Endometrial microvascular endothelial cells (primary cell): ENCODE results near the gene CDCP1. TPM values are rescaled to one million over a fixed set of nuclear protein-coding genes. Genes with fewer than 3 reads are reported as not detected.

Source experiments
- in situ Hi-C: cut with HindIII; loops from 2 replicates; pipeline ENCODE4 v1.10.0; 2017; ENCODE audit warnings: low sequenced_read_pairs, low pct_unique_long_range_greater_than_20kb; ENCODE audit errors: inconsistent ontology term
- total RNA-seq: library from RNA; depleted of rRNA; stranded (reverse); fragments of >200 nt; gene quantifications from one replicate; pipeline ENCODE4 v1.2.3, GENCODE V29; 2015; ENCODE audit errors: inconsistent ontology term

CDCP1 gene, protein sequence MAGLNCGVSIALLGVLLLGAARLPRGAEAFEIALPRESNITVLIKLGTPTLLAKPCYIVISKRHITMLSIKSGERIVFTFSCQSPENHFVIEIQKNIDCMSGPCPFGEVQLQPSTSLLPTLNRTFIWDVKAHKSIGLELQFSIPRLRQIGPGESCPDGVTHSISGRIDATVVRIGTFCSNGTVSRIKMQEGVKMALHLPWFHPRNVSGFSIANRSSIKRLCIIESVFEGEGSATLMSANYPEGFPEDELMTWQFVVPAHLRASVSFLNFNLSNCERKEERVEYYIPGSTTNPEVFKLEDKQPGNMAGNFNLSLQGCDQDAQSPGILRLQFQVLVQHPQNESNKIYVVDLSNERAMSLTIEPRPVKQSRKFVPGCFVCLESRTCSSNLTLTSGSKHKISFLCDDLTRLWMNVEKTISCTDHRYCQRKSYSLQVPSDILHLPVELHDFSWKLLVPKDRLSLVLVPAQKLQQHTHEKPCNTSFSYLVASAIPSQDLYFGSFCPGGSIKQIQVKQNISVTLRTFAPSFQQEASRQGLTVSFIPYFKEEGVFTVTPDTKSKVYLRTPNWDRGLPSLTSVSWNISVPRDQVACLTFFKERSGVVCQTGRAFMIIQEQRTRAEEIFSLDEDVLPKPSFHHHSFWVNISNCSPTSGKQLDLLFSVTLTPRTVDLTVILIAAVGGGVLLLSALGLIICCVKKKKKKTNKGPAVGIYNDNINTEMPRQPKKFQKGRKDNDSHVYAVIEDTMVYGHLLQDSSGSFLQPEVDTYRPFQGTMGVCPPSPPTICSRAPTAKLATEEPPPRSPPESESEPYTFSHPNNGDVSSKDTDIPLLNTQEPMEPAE
- total RNA-seq, result 13.0 TPM

DNA sequence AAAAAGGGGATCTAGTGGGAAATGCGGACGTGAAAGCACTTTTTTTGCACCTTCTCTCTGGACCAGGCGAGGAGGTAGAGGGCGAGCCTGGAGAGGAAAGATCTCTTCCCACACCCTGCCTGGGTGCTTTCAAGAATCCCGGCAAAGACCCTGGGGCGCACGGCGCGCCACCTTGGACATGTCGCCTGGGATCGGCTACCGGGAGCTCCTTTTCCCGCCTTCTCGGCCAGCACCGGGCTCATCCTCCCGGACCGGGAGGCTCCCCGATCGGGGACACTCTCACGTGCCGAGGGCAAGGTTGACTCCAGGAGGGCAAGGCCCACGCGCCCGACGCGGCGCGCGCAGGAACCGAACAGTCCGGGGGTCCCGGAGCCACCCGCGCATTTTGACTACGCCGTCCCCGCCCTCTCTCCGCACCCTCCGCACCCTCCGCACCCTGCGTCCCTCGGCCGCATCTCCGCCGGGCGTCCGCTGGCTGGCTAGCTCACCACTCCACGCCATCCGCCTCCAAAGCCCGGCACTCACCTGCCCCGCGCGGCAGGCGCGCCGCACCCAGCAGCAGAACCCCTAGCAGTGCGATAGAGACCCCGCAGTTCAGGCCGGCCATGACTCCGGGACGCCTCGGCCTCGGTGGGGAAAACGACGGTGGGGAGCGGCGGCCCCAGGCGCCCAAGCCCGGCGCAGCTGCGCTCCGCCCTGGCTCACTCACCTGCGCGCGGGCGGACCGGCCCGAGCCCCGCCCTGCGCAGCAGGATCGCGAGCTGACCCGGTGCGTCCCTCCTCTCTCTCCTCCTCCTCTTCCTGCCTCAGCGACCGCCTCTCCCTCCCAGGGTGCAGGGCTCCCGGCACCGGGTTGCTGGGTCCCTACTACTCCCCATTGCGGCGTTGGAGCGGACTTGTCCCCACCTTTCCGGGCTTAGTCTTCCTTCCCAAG lies at the start of gene CDCP1:
Gene CDCP1 (minus strand): TSS at position 698 of the 934 bp plus-strand sequence. CDS start 91 bp downstream, at position 607.
- in situ Hi-C loops, result no loop called here

DNA sequence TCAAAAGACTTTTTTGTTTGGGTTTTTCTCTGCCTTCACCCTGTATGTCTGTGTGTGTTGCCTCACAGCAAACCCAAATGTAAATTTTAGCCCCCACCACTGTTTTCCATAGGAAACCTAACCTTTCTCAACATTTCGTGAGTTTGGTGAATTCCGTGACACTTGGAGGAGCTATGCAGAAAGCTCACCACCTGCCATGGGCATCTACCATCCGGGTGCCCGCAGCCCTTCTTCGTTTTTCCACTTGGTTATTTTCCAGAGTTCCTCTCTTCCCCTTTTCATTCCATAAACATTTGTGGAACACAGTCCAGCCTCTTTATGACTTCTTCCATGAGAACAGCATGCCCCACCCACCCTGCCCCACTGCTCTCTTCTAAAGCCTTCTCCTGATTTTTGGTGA lies 48.6 kb upstream of the CDCP1 start:
- in situ Hi-C loops, result no loop called here

DNA sequence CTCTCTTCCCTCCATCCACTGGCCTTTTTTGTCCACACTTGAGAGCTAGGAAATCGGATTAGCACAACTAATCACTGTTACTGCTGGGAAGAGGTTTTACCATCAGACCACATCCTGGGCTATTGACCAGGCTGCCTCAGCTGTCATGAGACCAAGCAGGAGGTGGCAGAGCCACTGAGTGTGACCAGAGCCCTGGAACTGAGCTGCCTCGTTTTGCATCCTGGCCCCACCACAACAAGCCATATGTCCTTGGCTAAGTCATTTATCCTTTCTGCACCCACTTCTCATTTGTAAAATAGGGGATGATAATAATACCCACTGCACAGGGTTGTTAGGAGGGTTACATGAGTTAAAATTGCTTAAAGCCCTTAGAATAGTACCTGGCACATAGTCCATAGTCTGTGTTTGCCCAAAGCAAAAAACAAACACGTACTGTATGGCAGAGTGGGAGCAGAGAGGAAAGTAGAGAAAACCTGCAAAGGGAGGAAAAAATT lies 45.8 kb upstream of the CDCP1 start:
- in situ Hi-C loops, result no loop called here

DNA sequence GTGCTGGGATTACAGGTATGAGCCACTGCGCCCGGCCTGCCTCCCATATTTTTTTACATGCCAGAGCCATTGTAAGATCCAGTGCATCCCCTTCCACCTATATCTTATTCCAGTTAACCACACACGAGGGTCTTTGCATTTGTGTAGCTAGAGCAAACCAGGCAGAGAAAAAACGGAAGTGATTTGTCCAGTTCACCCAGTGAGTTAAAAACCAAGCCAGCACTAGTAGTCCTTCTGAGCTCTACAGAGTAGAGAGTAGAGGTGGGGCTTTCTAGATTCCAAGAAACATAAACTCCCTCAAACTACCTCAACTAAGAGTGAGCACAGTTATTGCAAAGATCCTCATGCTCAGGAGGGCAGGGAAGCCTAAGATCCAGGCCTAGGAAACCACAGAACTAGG lies 45.2 kb upstream of the CDCP1 start:
- in situ Hi-C loops, result no loop called here

DNA sequence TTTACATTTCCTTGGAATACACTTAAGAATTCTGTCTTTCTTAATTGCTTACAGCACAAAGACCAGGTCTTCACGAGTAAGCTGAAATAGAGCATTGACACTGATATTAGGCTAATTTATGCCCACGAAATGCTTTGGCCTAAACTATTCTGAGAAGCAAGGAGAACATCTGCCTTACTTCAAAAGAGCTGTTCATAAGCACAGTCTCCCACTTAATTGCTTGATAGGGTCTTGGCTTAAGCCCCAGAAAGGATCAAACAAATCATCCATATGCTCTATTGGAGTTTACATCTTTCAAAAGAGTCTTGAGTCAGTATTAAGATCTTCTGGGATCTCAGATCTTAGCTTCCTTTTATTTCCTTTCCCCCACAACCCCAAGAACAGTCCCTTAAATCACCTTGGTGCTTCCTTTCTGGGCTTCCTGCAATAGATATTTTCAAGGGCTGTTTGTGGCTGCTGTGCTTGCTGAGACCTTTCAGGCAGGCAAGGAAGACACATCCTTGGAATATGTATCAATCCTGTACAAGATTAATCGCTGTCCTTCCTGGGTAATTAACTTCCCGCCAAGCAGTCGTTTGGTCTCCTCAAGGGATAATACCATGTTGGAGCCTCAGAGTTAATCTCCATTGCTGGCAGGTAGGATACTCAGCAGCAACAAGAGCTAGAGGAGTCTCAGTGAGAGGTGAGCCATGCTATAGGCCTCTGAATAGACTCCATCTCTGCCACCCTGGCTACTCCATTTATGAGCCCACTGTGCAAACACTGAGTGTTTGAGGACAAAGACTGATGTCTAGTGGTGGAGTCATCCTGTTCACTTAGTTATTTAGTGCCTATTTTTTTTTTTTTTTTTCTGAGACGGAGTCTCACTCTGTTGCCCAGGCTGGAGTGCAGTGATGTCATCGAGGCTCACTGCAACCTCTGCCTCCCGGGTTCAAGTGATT lies 42.8 kb upstream of the CDCP1 start:
- in situ Hi-C loops, result no loop called here

DNA sequence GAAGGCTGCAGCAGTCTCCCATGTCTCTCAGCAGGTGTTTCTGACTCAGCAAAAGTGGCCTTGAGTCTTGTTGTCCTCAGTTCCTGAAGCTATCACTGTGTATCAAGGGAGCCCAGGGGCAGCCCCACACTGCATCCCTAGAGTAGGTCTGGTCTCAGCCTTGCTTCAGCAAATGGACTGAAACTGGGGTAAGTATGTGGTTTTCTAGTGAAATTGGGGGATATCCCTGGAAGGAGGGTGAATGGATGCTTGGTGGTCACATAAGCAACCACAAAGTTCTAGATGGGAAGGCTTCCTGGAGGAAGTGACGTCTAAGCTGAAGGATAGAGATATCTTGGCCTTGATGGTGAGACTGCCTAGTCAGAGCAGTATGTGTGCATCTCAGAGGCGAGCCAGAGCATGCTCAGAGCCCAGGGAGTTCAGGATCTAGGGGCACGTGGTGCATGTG lies 41.5 kb upstream of the CDCP1 start:
- in situ Hi-C loops, result no loop called here

DNA sequence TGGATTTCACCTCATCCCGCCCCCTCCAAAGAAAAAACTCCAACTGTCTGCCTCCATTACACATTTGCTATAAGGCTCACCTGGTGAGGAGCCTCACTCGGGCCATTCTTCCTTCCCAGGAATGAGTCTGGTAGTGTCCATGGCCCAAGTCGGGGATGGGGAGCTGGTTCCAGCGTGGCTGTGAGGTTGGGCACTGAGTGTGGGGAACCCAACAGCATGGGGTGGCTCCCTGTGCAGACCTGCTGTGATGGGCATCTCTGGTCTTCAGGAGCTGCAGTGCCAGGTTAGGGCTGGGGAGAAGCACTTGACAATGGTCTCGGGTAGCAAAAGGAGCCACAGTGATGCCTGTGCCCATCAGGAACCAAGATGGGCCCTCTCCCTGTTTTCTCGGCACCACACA lies 40.7 kb upstream of the CDCP1 start:
- in situ Hi-C loops, result no loop called here

DNA sequence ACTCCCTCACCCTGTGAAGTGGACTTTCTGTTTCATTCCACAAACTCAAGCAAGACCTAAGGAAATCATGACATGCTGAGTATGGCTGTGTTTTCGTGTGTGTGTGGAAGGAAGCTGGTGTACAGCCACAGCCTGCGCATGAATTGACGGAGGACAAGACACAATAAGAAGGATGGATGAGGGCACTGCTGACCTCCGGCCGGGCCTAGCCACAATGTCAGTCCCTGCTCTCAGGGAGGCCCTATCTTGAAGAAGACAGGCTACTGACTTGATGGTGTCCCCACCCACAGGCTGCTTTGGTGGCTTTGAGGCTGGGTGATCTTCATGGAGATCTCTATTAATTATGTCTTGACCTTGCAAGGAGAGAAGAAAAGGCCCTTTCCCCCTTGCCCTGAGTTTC lies 39.3 kb upstream of the CDCP1 start:
- in situ Hi-C loops, result no loop called here

DNA sequence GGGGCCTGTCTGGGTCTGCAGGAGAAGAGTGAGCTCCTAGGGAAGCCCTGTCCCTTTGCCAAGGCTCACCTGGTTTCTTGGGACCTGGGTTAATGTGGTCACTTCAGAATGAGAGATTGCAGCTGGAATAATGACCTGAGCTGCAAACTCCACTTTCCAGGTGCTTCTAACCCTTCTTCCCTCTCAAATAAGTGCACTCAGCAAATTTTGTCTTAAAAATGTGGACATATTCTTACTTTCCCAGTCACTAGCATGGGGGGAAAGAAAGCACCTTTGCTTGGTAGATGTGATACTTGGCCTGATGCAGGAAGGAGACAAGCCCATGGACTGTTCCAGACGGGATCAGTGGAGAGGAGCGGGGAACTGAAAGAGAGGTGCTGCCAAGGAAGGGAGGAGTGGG lies 38.9 kb upstream of the CDCP1 start:
- in situ Hi-C loops, result no loop called here

DNA sequence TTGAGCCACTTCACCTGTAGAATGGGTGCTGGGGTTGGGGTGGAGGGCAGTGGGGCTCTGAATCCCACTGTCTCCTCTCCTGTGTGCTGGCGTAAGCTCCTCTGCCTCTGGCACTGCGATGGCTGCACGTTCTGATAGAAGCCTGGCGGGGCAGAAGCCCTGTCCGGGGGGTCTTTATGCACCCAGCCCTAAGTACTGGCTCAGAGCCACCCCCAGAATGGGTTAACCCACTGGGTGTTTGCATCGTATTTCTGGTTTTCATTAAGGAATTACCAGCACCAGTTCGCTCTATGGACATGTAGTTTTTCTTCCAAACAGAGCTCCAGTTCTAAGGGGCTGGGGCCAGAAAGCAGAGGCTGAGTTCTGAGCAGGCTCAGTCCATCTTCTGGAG lies 37.7 kb upstream of the CDCP1 start:
- in situ Hi-C loops, result no loop called here

DNA sequence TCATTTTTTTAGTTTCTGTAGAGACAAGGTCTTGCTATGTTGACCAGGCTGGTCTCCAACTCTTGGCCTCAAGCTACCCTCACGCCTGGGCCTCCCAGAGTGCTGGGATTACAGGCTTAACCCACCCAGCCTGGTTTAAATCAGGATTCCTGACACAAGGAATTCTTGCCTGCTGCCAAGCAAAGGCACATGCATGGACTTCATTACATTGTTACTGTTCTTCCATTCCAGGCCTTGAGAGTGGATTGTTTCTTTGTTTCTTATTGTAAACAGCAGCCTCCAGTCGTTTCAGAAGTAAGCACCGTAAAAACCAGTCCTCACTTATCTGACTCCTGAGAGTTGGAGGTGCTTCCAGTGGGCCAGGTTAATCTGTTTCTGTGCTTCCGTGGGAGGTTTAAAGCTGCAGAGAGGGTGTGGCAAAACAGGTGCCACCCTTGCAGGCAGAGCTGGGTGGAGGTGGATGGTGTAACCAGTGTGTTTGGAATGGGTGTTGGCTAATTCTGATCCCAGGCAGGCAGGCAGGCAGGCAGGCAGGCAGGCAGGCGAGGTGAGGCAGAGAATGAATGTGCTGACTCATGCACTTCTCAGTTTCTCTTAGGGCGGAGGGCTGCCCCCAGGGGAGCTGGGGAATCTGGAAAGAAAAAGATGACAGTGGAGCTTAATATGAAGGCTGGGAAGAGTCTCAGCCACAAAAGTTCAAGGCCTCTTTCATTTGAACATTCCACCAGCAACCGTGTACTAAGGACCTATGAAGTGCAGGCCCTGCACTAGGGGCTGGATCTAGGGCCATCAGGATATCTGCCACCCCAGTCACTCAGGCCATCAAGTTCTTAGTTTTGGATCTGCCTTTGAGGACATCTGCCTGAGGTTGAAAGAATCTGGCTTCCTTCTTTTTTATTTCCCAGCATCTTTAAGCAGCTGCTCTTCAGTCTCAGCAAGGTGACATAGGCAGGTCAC lies 37.0 kb upstream of the CDCP1 start:
- in situ Hi-C loops, result no loop called here

DNA sequence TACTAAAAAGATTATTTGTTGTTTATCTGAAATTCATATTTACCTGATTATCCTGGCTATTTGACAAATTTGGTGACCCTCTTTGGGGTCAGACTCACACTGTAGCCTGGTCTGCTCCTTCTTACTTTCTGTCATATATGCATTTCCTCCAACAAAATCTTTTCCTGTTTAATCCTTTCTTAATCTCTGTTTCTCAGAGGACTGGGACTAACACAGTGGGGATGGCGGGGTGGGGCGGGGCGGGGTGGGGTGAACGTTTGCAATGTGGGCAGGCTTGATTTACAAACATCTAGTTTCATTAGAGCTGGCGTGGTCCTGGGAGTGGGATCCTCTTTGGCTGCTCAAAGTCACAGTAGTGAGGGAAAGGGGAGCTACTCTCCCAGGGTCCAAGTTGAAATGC lies 35.3 kb upstream of the CDCP1 start:
- in situ Hi-C loops, result no loop called here

DNA sequence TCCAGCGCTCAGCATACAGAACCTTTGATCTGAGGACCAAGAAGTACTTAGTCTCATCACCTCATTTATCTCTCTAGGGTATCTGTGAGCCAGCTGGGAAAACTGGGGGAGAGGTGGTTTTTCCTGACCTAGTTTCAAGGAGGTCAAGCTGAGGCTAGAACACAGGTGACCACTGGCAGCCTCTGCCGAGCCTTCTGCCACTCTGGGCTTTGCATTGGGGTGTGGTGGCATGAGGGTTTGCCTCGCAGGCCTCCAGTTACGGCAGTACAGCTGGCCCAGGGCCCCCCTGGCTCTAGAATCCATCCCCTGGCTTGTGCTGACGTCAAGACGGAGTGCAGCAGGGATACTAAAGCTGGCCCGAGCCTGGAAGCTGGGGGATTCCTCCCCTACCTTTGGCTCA lies 34.7 kb upstream of the CDCP1 start:
- in situ Hi-C loops, result no loop called here

DNA sequence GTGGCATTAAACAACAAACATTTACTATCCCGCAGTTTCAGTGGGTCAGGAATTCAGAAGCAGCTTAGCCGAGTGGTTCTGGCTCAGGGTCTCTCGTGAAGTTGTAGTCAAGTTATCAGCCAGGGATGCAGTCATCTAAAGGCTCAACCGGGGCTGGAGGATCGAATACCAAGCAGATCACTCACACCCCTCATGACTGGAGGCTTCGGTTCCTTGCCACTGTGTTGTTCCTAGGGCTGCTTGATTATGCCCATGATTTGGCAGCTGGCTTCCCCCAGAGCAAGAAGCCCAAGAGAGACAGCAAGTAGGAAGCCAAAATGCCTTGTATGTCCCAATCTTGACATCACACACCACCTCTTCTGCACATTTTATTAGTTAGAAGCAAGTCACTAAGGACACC lies 33.9 kb upstream of the CDCP1 start:
- in situ Hi-C loops, result no loop called here

DNA sequence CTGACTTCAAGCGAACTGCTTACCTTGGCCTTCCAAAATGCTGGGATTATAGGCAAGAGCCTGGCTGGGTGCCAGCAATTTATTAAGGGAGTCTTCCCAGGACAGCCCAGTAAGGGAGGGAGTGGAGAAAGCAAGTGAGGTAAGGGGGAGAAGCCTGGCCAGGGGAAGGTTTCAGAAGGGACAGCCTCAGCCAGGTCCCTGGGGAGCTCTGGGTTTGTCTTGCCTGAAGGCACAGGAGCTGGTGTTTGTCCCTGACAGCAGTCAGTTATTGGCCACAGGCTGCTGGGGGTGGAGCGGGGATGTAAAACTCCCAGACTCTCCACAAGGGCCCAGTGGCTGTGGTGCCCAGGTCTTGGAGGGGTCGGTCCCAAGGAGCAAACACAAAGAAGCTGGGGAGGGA lies 33.0 kb upstream of the CDCP1 start:
- in situ Hi-C loops, result no loop called here

DNA sequence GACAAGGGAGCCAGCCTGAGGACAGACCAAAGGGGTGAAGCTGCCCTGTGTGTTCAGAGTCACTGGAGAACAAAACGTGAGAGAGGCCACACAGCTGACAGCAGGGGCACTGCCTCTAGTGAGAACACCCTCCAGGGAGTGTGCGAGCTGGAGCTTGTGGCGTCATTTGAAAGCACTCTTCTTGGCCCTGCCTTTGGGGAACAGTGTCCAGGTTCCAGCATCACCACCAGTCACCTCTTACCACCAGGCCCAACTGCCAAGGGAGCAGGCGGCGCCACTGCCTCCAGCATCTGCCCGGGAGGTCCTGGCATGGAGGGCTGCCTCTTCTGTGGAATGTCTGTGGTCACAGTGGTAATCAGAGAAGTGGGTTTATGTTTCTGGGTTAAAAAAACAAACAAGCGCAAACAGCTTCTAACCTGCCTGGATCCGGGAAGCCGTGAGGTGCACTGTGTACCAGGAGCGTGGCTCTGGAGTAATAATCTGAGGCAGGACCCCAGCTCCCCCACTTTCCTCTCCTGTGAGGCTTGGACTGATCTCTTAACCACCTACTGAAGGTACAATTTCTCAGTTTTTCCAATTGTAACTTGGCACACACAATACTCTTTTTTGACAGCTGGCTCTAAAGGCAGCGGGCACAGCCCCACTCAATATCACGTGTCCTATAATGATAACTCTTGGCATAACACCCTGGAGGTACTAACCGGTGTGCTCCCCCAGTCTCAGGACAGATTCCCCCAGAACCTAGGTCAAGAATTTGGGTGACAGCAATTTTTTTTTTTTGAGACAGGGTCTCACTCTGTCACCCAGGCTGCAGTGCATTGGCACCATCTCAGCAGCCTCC lies 32.2 kb upstream of the CDCP1 start:
- in situ Hi-C loops, result no loop called here
